Measurements from ENCODE around the gene CRELD2. TPM values are rescaled to one million over a fixed set of nuclear protein-coding genes. Genes with fewer than 3 reads are reported as not detected.

Gene CRELD2
- polyA plus RNA-seq, 2 of the 4 experiments (the other 2 are of a cell fraction): 15.1 to 18.7 TPM

DNA sequence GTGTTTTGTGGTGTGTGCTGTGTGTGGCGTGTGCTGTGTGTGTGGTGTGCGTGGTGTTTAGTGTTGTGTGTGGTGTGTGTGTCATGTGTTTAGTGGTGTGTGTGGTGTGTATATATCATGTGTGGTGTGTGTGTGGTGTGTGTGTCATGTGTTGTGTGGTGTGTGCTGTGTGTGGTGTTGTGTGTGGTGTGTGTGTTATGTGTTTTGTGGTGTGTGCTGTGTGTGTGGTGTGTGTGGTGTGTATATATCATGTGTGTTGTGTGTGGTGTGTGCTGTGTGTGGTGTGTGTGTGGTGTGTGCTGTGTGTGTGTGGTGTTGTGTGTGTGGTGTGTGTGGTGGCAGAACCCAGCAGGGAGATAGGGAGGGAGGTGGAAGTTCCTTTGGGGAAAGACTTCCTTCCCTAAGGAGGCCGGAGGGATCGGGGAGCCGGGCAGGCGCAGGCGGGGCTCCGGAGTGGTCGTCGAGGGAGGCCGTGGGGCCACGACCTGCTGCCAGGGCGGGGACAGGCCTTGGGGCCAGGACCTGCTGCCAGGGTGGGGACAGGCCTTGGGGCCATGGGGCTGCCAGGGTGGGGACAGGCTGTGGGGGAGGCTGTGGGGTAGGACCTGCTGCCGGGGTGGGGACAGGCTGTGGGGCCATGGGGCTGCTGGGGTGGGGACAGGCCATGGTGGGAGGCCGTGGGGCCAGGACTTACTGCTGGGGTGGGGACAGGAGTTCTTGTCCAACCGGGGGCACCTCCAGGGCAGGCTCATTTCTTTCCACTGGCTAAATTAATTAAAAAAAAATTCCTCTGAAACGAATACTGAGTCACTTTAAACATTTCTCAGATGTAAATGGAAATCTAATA is 57.3 kb downstream of the CRELD2 start:
- Histone ChIP-seq H3K9me3 (peaks cover 8% of the 10 kb centered on the region; the same call in 2 of the 3 replicates), H3K27ac (peak overlapping the region; percentile 22 to 73; a peak in 3 of 6 replicates), H3K4me2 (peak overlapping the region; percentile 16; the same call in 1 of the 3 replicates), H3K4me3 (no peak overlapping the region), H3K4me1 (peaks cover 16% of the 10 kb centered on the region)
- DNase-seq (ENCODE audit: low read depth in 1 of 2, low spot score in 1 of 2): peak in 1 of 2 experiments; percentile 41
- ATAC-seq: no peak; a peak in 1 of 6 replicates
- ChIA-PET POLR2A (no interaction called here), CTCF (no interaction called here)
- FAIRE-seq: no peak
- TF ChIP-seq CHD4 (IDR thresholded peaks at IDR 0.05; ENCODE audit: borderline replicate concordance): no peak
- no peak for TF ChIP-seq GATA3 (IDR thresholded peaks at IDR 0.05; ENCODE audit: borderline replicate concordance)
- no peak for TF ChIP-seq SREBF2 (IDR thresholded peaks at IDR 0.05)
- TF ChIP-seq CBX8 (IDR thresholded peaks at IDR 0.05): no peak
- TF ChIP-seq MAZ (IDR thresholded peaks at IDR 0.05; ENCODE audit: borderline replicate concordance, low read depth, low read length): no peak
- WGBS (ENCODE audit: missing lambda C conversion rate): 28% methylated on average over 9 of the region's 17 CpGs

DNA sequence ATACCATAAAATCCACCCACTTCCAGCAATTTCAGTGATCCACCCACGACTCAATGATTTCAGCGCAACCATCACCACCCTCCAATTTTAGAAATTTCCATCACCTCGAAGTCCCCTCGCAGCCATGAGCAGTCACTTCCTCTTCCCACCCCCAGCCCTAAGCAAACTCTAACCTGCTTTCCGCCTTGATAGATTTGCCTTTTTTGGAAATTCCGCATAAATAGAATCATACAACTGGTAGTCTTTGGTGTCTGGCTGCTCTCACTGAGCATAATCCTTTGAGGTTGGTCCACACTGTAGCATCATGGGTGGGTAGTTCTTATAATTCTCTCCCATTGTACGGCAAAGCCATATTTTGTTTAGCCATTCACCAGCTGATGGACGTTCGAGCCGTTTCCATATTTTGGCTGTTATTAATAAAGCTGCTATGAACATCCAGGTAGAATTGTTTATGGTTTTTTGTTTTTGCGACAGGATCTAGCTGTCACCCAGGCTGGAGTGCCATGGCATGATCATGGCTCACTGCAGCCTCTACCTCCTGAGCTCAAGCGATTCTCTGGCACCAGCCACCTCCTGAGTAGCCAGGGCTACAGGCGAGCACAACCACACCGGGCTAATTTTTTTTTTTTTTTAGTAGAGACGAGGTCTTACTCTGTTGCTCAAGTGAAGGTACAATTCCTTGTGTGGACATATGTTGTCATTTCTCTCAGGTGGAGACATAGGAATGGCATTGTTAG is 58.2 kb downstream of the CRELD2 start:
- peak in 1 of 2 experiments; percentile 28 for DNase-seq (ENCODE audit: low read depth in 1 of 2, low spot score in 1 of 2)
- ChIA-PET CTCF (interaction anchor here (1.2 kb wide), 1 partner anchor 46 kb away, joined by 3 read pairs; no protein-coding TSS in a partner anchor), POLR2A (no interaction called here)
- TF ChIP-seq CEBPB (IDR thresholded peaks at IDR 0.05) (no peak), NFE2L2 (conservative IDR thresholded peaks at IDR 0.05; ENCODE audit: low read length) (no peak), NPAS2 (CRISPR knock-in tag; IDR thresholded peaks at IDR 0.05; ENCODE audit: borderline replicate concordance) (no peak), ZNF302 (CRISPR knock-in tag; IDR thresholded peaks at IDR 0.05) (no peak), ESRRA (IDR thresholded peaks at IDR 0.05; ENCODE audit: borderline replicate concordance, low read length) (no peak), ZC3H11A (IDR thresholded peaks at IDR 0.05) (no peak), HOXA7 (CRISPR knock-in tag; IDR thresholded peaks at IDR 0.05) (no peak), HOXB5 (CRISPR knock-in tag; IDR thresholded peaks at IDR 0.05) (no peak), TFCP2L1 (CRISPR knock-in tag; IDR thresholded peaks at IDR 0.05) (no peak), KDM1A (IDR thresholded peaks at IDR 0.05; ENCODE audit: low read depth) (no peak), MAZ (IDR thresholded peaks at IDR 0.05; ENCODE audit: borderline replicate concordance, low read depth, low read length) (no peak), KDM5A (IDR thresholded peaks at IDR 0.05) (no peak), POLR2A (IDR thresholded peaks at IDR 0.05; ENCODE audit: low read length) (no peak), HOXB13 (CRISPR knock-in tag; IDR thresholded peaks at IDR 0.05; ENCODE audit: low read depth) (no peak), HDAC2 (IDR thresholded peaks at IDR 0.05) (no peak), MAFK (IDR thresholded peaks at IDR 0.05; ENCODE audit: partially characterized antibody) (no peak), FOXS1 (CRISPR knock-in tag; IDR thresholded peaks at IDR 0.05) (no peak)
- TF ChIP-seq, protein P1, sequence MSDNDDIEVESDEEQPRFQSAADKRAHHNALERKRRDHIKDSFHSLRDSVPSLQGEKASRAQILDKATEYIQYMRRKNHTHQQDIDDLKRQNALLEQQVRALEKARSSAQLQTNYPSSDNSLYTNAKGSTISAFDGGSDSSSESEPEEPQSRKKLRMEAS (IDR thresholded peaks at IDR 0.05): no peak
- peak; percentile 57 to 65; a peak in 5 of 6 replicates for ATAC-seq
- 32% methylated on average over 15 of the region's 15 CpGs for WGBS (ENCODE audit: missing lambda C conversion rate)
- Histone ChIP-seq H3K4me1 (peaks cover 16% of the 10 kb centered on the region), H3K27ac (peak overlapping the region in 1 of 2 experiments; percentile 73; a peak in 3 of 6 replicates), H3K4me3 (no peak overlapping the region), H3K9me3 (peaks cover 8% of the 10 kb centered on the region; the same call in 2 of the 3 replicates), H3K4me2 (0 out of 3 replicates have a peak overlapping the region, but pooled peaks have one; percentile 16)
- FAIRE-seq: no peak

Small RNA genes within 50 kb of the gene (small RNA-seq; reads per million reads assigned to genes)
- 0 to 7.3 (median 0) reads per million in 6 experiments for gene MIR6821

Other genes with a start within 250 kb of the CRELD2 start
- gene BRD1, start 90.8 kb upstream of the CRELD2 start, polyA plus RNA-seq (2011; rRNA removed): 3.7 and 4.8 TPM in 2 replicates
- 11.4 to 11.7 TPM (median 11.5 TPM) in 3 replicates for gene BRD1, start 90.8 kb upstream of the CRELD2 start, polyA plus RNA-seq (2017; fragmentation: RNase III; extraction: RNeasy Plus Mini Kit Qiagen cat#74134 plus additional on column Dnase treatment)
- gene ZBED4, start 64.8 kb upstream of the CRELD2 start, polyA plus RNA-seq (2011; rRNA removed): 8.6 and 12.3 TPM in 2 replicates
- 8.5 to 9.5 TPM (median 8.9 TPM) in 3 replicates for gene ZBED4, start 64.8 kb upstream of the CRELD2 start, polyA plus RNA-seq (2017; fragmentation: RNase III; extraction: RNeasy Plus Mini Kit Qiagen cat#74134 plus additional on column Dnase treatment)
- 4.4 and 5.2 TPM in 2 replicates for gene ALG12, start 196 bp upstream of the CRELD2 start, polyA plus RNA-seq (2011; rRNA removed)
- gene ALG12, start 196 bp upstream of the CRELD2 start, polyA plus RNA-seq (2017; fragmentation: RNase III; extraction: RNeasy Plus Mini Kit Qiagen cat#74134 plus additional on column Dnase treatment): 6.3 to 9.0 TPM (median 7.7 TPM) in 3 replicates
- 3.8 and 4.4 TPM in 2 replicates for gene PIM3, start 42.1 kb downstream of the CRELD2 start, polyA plus RNA-seq (2011; rRNA removed)
- gene PIM3, start 42.1 kb downstream of the CRELD2 start, polyA plus RNA-seq (2017; fragmentation: RNase III; extraction: RNeasy Plus Mini Kit Qiagen cat#74134 plus additional on column Dnase treatment): 10.3 to 11.3 TPM (median 11.2 TPM) in 3 replicates
- 0.03 TPM in 1 of 2 replicates, not detected in the other for gene IL17REL, start 94.1 kb downstream of the CRELD2 start, polyA plus RNA-seq (2011; rRNA removed)
- gene IL17REL, start 94.1 kb downstream of the CRELD2 start, polyA plus RNA-seq (2017; fragmentation: RNase III; extraction: RNeasy Plus Mini Kit Qiagen cat#74134 plus additional on column Dnase treatment): 0.06 to 0.08 TPM (median 0.07 TPM) in 3 replicates
- not detected in 2 replicates for gene TTLL8, start 139.7 kb downstream of the CRELD2 start, polyA plus RNA-seq (2011; rRNA removed)
- gene TTLL8, start 139.7 kb downstream of the CRELD2 start, polyA plus RNA-seq (2017; fragmentation: RNase III; extraction: RNeasy Plus Mini Kit Qiagen cat#74134 plus additional on column Dnase treatment): not detected in 3 replicates
- not detected in 2 replicates for gene MLC1, start 166.8 kb downstream of the CRELD2 start, polyA plus RNA-seq (2011; rRNA removed)
- not detected in 3 replicates for gene MLC1, start 166.8 kb downstream of the CRELD2 start, polyA plus RNA-seq (2017; fragmentation: RNase III; extraction: RNeasy Plus Mini Kit Qiagen cat#74134 plus additional on column Dnase treatment)
- 0.04 TPM in 1 of 2 replicates, not detected in the other for gene MOV10L1, start 171.4 kb downstream of the CRELD2 start, polyA plus RNA-seq (2011; rRNA removed)
- 0.04 to 0.30 TPM in 2 of 3 replicates, not detected in the other for gene MOV10L1, start 171.4 kb downstream of the CRELD2 start, polyA plus RNA-seq (2017; fragmentation: RNase III; extraction: RNeasy Plus Mini Kit Qiagen cat#74134 plus additional on column Dnase treatment)

Measured in A549 (cell line).